Endodermal cell (in vitro differentiated cells): ENCODE results near the gene GARIN5B. TPM values are rescaled to one million over a fixed set of nuclear protein-coding genes. Genes with fewer than 3 reads are reported as not detected.

Experiments used
- DNase-seq: peaks from one replicate; pipeline ENCODE4 v3.0.0-alpha.2; 2017
- H3K27ac ChIP-seq: 2 replicates; pipeline ENCODE4 v1.5.1; 2013; ENCODE audit warnings: mild to moderate bottlenecking, low read depth, low read length, moderate library complexity
- H3K27me3 ChIP-seq: 2 replicates; pipeline ENCODE4 v1.6.1; 2013; ENCODE audit warnings: mild to moderate bottlenecking, low read length, moderate library complexity; ENCODE audit not compliant: insufficient read depth, control insufficient read depth, poor library complexity, severe bottlenecking
- H3K36me3 ChIP-seq: 2 replicates; pipeline ENCODE4 v1.7.0; 2013; ENCODE audit warnings: mild to moderate bottlenecking, low read length, moderate library complexity; ENCODE audit not compliant: control insufficient read depth, insufficient read depth
- H3K4me1 ChIP-seq: one replicate; pipeline ENCODE4 v1.7.0; 2013; ENCODE audit warnings: low read length; ENCODE audit not compliant: control insufficient read depth, insufficient read depth
- H3K4me3 ChIP-seq: 2 replicates; pipeline ENCODE4 v1.5.1; 2013; ENCODE audit warnings: mild to moderate bottlenecking, low read length, moderate library complexity
- H3K9ac ChIP-seq: 2 replicates; pipeline ENCODE4 v1.6.1; 2013; ENCODE audit warnings: mild to moderate bottlenecking, low read length, moderate library complexity; ENCODE audit not compliant: poor library complexity, severe bottlenecking; ENCODE audit errors: extremely low read depth
- H3K9me3 ChIP-seq: 2 replicates; pipeline ENCODE4 v1.6.1; 2013; ENCODE audit warnings: mild to moderate bottlenecking, low read length, moderate library complexity; ENCODE audit not compliant: control insufficient read depth
- H3K27ac Mint-ChIP-seq: 2 replicates; pipeline ENCODE4 v1.8.0; 2020; ENCODE audit warnings: mixed read lengths
- H3K27me3 Mint-ChIP-seq: 2 replicates; pipeline ENCODE4 v1.8.0; 2021; ENCODE audit warnings: mild to moderate bottlenecking, mixed read lengths; ENCODE audit not compliant: insufficient read depth
- H3K36me3 Mint-ChIP-seq: 2 replicates; pipeline ENCODE4 v1.8.0; 2020; ENCODE audit warnings: low read depth, mixed read lengths
- H3K4me1 Mint-ChIP-seq: 2 replicates; pipeline ENCODE4 v1.8.0; 2020; ENCODE audit warnings: mixed read lengths
- H3K4me3 Mint-ChIP-seq: 2 replicates; pipeline ENCODE4 v1.8.0; 2020; ENCODE audit warnings: mild to moderate bottlenecking, moderate library complexity, mixed read lengths
- H3K9me3 Mint-ChIP-seq: 2 replicates; pipeline ENCODE4 v1.8.0; 2020; ENCODE audit warnings: mild to moderate bottlenecking, mixed read lengths
- CTCF ChIP-seq: fragments of 200-600 bp; sonication (generic); conservative IDR thresholded peaks from 2 replicates; pipeline ENCODE4 v1.5.0; 2021; ENCODE audit warnings: antibody characterized with exemption, mild to moderate bottlenecking
- whole genome bisulfite sequencing, 2 experiments: methylation state at CpG; one replicate each; pipeline versions ENCODE4 v1.1.5 to v1.1.7; 2013; ENCODE audit warnings: missing lambda C conversion rate in 2 of 2, mixed read lengths in 1 of 2; ENCODE audit not compliant: insufficient coverage in 1 of 2, insufficient read length in 1 of 2; 5-methylcytosine and 5-hydroxymethylcytosine counted together
- total RNA-seq, 2 donors: library from RNA; stranded (reverse); fragmentation: NEBNext Ultra II Directional in 1 of 2; extraction: Animal tissue kit (Norgen Biotek cat#: 25700) in 1 of 2; gene quantifications; 2 replicates in 1 of 2; 3 replicates in 1 of 2; pipeline ENCODE4 v1.2.1, GENCODE V29; 2021

The GARIN5B gene
- total RNA-seq, 2 donors from 2014 or later: 0.09 to 0.11 TPM

GRCh38 chr19:55304980-55305379 lies 58.1 kb downstream of the GARIN5B start:
- no peaks in the 10 kb centered on the region for H3K9me3 ChIP-seq
- Mint-ChIP-seq H3K27me3 (no peaks in the 10 kb centered on the region), H3K4me3 (no peak overlapping the region), H3K36me3 (peaks cover 65% of the 10 kb centered on the region), H3K4me1 (peaks cover 9% of the 10 kb centered on the region), H3K27ac (peak overlapping the region; percentile 58), H3K9me3 (no peaks in the 10 kb centered on the region)
- 92 to 100% methylated on average over 3 to 14 of the region's 14 CpGs for WGBS, 2 experiments
- no peaks in the 10 kb centered on the region for H3K4me1 ChIP-seq
- H3K36me3 ChIP-seq: peaks cover 80% of the 10 kb centered on the region
- no peak overlapping the region for H3K9ac ChIP-seq
- no peaks in the 10 kb centered on the region for H3K27me3 ChIP-seq
- H3K27ac ChIP-seq: no peak overlapping the region
- H3K4me3 ChIP-seq: no peak overlapping the region
- no peak for TF ChIP-seq CTCF
- DNase-seq: peak; percentile 68

Other genes with a start within 250 kb of the GARIN5B start
- 100 to 1,000 TPM in 1 of 2 donors, 10 to 100 TPM in 1; 98.2 to 107 TPM for gene PPP1R12C, start 245.6 kb downstream of the GARIN5B start, total RNA-seq
- gene TNNT1, start 214.1 kb downstream of the GARIN5B start, total RNA-seq: 10 to 100 TPM; 22.9 to 66.7 TPM
- gene TNNI3, start 205.5 kb downstream of the GARIN5B start, total RNA-seq: 10 to 100 TPM in 1 of 2 donors, 1 to 10 TPM in 1; 9.8 to 14.2 TPM
- gene DNAAF3, start 196.6 kb downstream of the GARIN5B start, total RNA-seq: 1 to 10 TPM; 5.9 to 9.5 TPM
- not detected for gene SYT5, start 183.0 kb downstream of the GARIN5B start, total RNA-seq
- gene PTPRH, start 153.8 kb downstream of the GARIN5B start, total RNA-seq: not detected
- gene TMEM86B, start 134.5 kb downstream of the GARIN5B start, total RNA-seq: 1 to 10 TPM; 2.9 to 5.9 TPM
- 10 to 100 TPM; 74.8 to 79.9 TPM for gene PPP6R1, start 104.2 kb downstream of the GARIN5B start, total RNA-seq
- 10 to 100 TPM; 43.7 to 48.5 TPM for gene HSPBP1, start 83.2 kb downstream of the GARIN5B start, total RNA-seq
- gene BRSK1, start 79.3 kb downstream of the GARIN5B start, total RNA-seq: 10 to 100 TPM; 75.9 to 91.4 TPM
- under 1 TPM; 0.73 to 0.95 TPM for gene TMEM150B, start 37.9 kb downstream of the GARIN5B start, total RNA-seq
- gene KMT5C, start 23.4 kb downstream of the GARIN5B start, total RNA-seq: 10 to 100 TPM; 73.1 to 80.6 TPM
- gene COX6B2, start 8.5 kb downstream of the GARIN5B start, total RNA-seq: under 1 TPM; 0.75 to 0.84 TPM
- 1 to 10 TPM in 1 of 2 donors, under 1 TPM in 1; 0.91 to 1.7 TPM for gene IL11, start 7.2 kb upstream of the GARIN5B start, total RNA-seq
- 1 to 10 TPM in 1 of 2 donors, not detected in 1; 1.2 TPM for gene TMEM190, start 13.6 kb upstream of the GARIN5B start, total RNA-seq
- gene TMEM238, start 21.0 kb upstream of the GARIN5B start, total RNA-seq: 1 to 10 TPM; 3.9 to 4.4 TPM
- gene RPL28, start 22.7 kb upstream of the GARIN5B start, total RNA-seq: 1,000 to 10,000 TPM; 1,672 to 1,902 TPM
- gene UBE2S, start 44.5 kb upstream of the GARIN5B start, total RNA-seq: 100 to 1,000 TPM; 202 to 246 TPM
- gene SHISA7, start 80.0 kb upstream of the GARIN5B start, total RNA-seq: not detected
- gene ISOC2, start 98.4 kb upstream of the GARIN5B start, total RNA-seq: 10 to 100 TPM; 35.9 to 39.2 TPM
- gene C19orf85, start 101.5 kb upstream of the GARIN5B start, total RNA-seq: 1 to 10 TPM in 1 of 2 donors, under 1 TPM in 1; 0.62 to 2.3 TPM
- 10 to 100 TPM in 1 of 2 donors, 1 to 10 TPM in 1; 9.9 to 12.6 TPM for gene ZNF628, start 113.4 kb upstream of the GARIN5B start, total RNA-seq
- gene NAT14, start 121.9 kb upstream of the GARIN5B start, total RNA-seq: 10 to 100 TPM; 51.3 to 67.1 TPM
- gene SSC5D, start 125.2 kb upstream of the GARIN5B start, total RNA-seq: 1 to 10 TPM; 1.4 to 2.4 TPM
- gene SBK2, start 173.9 kb upstream of the GARIN5B start, total RNA-seq: 1 to 10 TPM; 3.3 to 6.6 TPM
- gene SBK3, start 182.3 kb upstream of the GARIN5B start, total RNA-seq: 1 to 10 TPM in 1 of 2 donors, under 1 TPM in 1; 0.48 to 1.4 TPM
- 10 to 100 TPM; 27.5 to 30.7 TPM for gene ZNF579, start 217.6 kb upstream of the GARIN5B start, total RNA-seq
- gene FIZ1, start 236.3 kb upstream of the GARIN5B start, total RNA-seq: 10 to 100 TPM; 19.7 to 21.1 TPM
- gene ZNF524, start 237.0 kb upstream of the GARIN5B start, total RNA-seq: 1 to 10 TPM; 5.0 to 5.8 TPM
- gene ZNF865, start 242.4 kb upstream of the GARIN5B start, total RNA-seq: 10 to 100 TPM; 14.5 to 14.9 TPM